Activated T-cell treated with anti-CD3 and anti-CD28 coated beads, Interleukin-2, amount 50 U/mL, for 4 hours (primary cell): Measurements from ENCODE around the gene NDC80. TPM values are rescaled to one million over a fixed set of nuclear protein-coding genes. Genes with fewer than 3 reads are reported as not detected.
"Not testable (repeated sequence)": the region's sequence is repeated elsewhere in the genome, so short reads cannot be mapped to it uniquely, and the experiment has no call there.

ENCODE experiments used
- ATAC-seq, 2 donors: fragments of 200-7000 bp; cut with Tn5 transposase; one replicate each; pipeline ENCODE4 v1.10.0; 2021
- DNase-seq: peaks from one replicate; pipeline ENCODE4 v3.0.0-alpha.2; 2020
- H3K27me3 Mint-ChIP-seq: one replicate; pipeline ENCODE4 v1.8.0; 2021; ENCODE audit warnings: low read depth, mixed read lengths
- H3K36me3 Mint-ChIP-seq: one replicate; pipeline ENCODE4 v1.8.0; 2022; ENCODE audit warnings: mixed read lengths; ENCODE audit not compliant: insufficient read depth
- H3K4me1 Mint-ChIP-seq: one replicate; pipeline ENCODE4 v1.8.0; 2021; ENCODE audit warnings: low read depth, mixed read lengths
- H3K4me3 Mint-ChIP-seq: one replicate; pipeline ENCODE4 v1.8.0; 2021; ENCODE audit warnings: mild to moderate bottlenecking, moderate library complexity, mixed read lengths
- H3K9me3 Mint-ChIP-seq: one replicate; pipeline ENCODE4 v1.8.0; 2021; ENCODE audit warnings: mixed read lengths
- total RNA-seq, 3 donors: library from RNA; stranded (reverse); gene quantifications; one replicate each; pipeline ENCODE4 v1.2.1, GENCODE V29; 2021

Gene NDC80
- total RNA-seq, 3 donors from 2014 or later, result 7.4 to 8.2 (median 7.4) TPM

DNA sequence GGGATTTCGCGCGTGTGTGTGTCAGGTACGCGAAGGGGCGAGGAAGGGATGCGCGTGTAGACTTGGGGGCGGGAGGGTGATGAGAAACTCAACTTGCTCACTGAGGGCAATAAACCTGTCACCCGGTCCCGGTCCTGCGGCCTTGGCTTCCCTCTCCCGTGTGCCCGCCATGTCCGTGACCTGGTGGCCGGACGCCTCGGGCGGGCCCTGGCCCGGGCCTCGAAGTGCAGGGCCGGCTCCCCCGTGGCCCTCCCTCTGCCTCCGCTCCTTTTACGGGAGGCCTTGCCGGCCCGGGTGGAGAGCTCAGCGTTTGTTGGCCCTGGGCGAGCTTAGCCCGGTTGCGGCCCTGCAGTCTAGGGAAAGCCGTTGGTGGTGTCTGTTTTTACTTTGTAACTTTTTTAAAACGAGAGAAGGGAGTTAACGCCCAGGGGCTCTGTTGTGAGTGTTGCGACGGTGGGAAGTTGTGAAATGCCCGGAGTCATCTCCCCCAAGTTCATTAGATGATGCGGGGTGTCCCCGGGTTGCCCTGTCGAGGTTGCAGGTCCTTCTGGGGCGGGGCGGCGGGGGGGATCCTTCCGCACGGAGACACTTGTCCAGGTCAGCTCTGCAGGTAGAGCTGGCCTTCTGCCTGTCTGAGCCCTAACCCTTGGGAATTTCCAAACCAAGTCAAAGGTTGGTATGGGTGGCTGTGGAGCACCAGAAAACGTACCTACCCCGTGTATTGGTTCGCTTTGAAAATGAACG is 85.1 kb downstream of the NDC80 start:
- DNase-seq (peak; percentile 29), ATAC-seq (peak; percentile 15 to 27)
- Mint-ChIP-seq H3K27me3 (no peaks in the 10 kb centered on the region), H3K36me3 (peaks cover 7% of the 10 kb centered on the region), H3K9me3 (no peaks in the 10 kb centered on the region), H3K4me1 (peaks cover 41% of the 10 kb centered on the region), H3K4me3 (peak overlapping the region; percentile 94)

DNA sequence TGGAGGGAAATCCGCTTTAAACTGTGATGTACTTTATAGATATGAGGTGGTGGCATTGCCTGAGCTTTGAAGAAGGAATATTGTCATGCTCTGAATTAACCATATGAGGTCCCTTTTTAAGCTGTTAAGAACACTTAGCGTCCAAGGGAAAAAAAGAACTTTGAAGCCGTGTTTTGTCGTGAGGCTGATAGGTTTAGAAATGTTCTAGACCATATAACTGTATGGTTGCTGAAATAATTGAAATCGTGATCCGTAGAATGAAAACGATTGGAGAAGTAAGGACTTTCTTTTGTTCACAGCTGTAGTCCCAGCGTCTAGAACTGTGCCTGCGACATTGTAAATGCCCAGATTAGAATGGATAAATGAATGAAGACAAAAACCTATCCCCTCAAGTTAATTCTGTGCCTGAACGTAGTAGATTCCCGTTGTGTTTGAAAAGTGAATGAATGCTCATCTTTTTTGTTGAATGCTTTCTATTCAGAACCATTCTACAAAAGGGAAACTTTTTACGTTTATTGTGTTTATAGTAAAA is 85.7 kb downstream of the NDC80 start:
- Mint-ChIP-seq H3K4me3 (peak overlapping the region; percentile 94), H3K27me3 (no peaks in the 10 kb centered on the region), H3K36me3 (peaks cover 9% of the 10 kb centered on the region), H3K4me1 (peaks cover 41% of the 10 kb centered on the region), H3K9me3 (no peaks in the 10 kb centered on the region)
- ATAC-seq (no peak), DNase-seq (no peak)

DNA sequence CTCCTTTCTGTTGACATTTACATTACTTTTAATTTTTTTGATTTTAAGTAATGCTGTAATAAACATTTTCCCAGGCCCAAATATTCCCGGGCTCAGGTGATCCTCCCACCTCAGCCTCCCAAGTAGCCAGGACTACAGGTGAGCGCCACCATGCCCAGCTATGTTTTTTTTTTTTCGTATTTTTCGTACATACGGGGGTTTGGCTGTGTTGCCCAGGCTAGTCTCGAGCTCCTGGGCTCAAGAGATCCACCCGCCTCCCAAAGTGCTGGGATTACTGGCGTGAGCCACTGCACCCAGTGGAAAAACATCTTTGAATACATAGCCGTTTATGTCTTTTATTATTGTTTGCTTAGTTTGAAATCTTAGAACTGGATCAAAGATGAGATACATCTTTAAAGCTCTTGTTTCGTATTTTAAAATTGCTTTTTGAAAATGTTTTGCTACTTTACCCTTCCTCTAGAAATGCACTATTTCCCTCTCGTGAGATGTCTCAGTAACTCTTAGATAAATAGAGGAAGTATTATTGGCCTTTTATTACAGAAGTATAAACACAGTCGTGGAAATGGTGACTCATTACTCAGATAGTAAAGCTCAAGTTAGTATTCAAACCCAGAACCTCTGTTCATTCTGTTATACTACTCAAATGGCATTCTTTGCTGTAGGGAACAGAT is 86.6 kb downstream of the NDC80 start:
- Mint-ChIP-seq H3K36me3 (peaks cover 12% of the 10 kb centered on the region), H3K9me3 (no peaks in the 10 kb centered on the region), H3K4me1 (peaks cover 48% of the 10 kb centered on the region), H3K27me3 (no peaks in the 10 kb centered on the region), H3K4me3 (peak overlapping the region; percentile 94)
- DNase-seq (no peak), ATAC-seq (no peak)

DNA sequence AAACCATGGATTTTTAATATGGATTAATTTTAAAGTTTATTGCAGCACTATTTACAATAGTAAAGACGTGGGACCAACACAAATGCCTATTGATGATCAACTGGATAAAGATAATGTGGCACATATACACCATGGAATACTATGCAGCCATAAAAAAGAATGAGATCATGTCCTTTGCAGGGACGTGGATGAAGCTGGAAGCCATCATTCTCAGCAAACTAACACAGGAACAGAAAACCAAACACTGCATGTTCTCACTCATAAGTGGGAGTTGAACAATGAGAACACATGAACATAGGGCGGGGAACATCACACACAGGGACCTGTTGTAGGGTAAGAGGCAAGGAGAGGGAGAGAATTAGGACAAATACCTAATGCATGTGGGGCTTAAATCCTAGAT is 89.5 kb downstream of the NDC80 start:
- not testable (repeated sequence) for ATAC-seq, DNase-seq, H3K27me3 Mint-ChIP-seq, H3K4me3 Mint-ChIP-seq, H3K9me3 Mint-ChIP-seq
- Mint-ChIP-seq H3K36me3 (peaks cover 29% of the 10 kb centered on the region), H3K4me1 (peaks cover 61% of the 10 kb centered on the region)

DNA sequence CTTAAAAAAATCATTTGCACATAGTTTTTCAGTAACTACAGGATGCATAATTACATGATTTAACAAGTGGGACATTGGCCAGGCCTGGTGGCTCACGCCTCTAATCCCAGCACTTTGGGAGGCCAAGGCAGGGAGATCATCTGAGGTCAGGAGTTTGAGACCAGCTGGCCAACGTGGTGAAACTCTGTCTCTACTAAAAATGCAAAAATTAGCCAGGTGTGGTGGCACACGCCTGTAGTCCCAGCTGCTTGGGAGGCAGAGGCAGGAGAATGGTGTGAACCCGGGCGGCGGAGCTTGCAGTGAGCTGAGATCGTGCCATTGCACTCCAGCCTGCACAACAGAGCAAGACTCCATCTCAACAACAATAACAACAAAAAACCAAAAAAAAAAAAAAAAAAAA is 90.9 kb downstream of the NDC80 start:
- DNase-seq, result not testable (repeated sequence)

DNA sequence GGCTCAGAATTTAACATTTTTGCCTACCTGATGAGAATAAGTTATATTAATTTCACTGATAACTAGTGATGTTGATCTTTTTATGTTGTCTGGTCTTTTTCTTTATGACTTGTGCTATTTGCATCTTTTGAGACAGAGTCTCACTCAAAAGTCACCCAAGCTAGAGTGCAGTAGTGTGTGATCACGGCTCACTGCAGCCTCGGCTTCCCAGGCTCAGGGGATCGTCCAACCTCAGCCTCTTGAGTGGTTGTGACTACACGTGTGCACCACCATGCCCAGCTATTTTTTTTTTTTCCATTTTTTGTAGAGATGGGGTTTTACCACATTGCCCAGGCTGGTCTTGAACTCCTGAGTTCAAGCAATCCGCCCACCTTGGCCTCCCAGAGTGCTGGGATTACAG is 91.6 kb downstream of the NDC80 start:
- no peaks in the 10 kb centered on the region for H3K27me3 Mint-ChIP-seq
- DNase-seq (no peak), ATAC-seq (peak in 1 of 2 donors; percentile 27)
- peaks cover 73% of the 10 kb centered on the region for H3K4me1 Mint-ChIP-seq
- peaks cover 37% of the 10 kb centered on the region for H3K36me3 Mint-ChIP-seq
- H3K4me3 Mint-ChIP-seq, result peak overlapping the region; percentile 57
- H3K9me3 Mint-ChIP-seq, result no peaks in the 10 kb centered on the region

More for the DNA sequence above, 90.9 kb downstream of the NDC80 start:
- ATAC-seq, H3K9me3 Mint-ChIP-seq, H3K4me3 Mint-ChIP-seq, H3K27me3 Mint-ChIP-seq: not testable (repeated sequence)
- Mint-ChIP-seq H3K4me1 (peaks cover 73% of the 10 kb centered on the region), H3K36me3 (peaks cover 37% of the 10 kb centered on the region)

Other genes with a start within 250 kb of the NDC80 start
- 10 to 100 TPM; 14.0 to 17.5 (median 15.4) TPM for gene METTL4, start 52 bp upstream of the NDC80 start, total RNA-seq
- 10 to 100 TPM; 60.4 to 63.5 (median 60.7) TPM for gene SMCHD1, start 84.2 kb downstream of the NDC80 start, total RNA-seq